Brain microvascular endothelial cell (primary cell): Measurements from ENCODE around the gene FKBP10.
A peak's percentile ranks its signal among the peaks of the same experiment; 100 is the strongest.
"Not testable (repeated sequence)": the region's sequence is repeated elsewhere in the genome, so short reads cannot be mapped to it uniquely, and the experiment has no call there.

Experiments
- DNase-seq: peaks from one replicate; pipeline ENCODE4 v3.0.0-alpha.2; 2020
- H3K27ac ChIP-seq: fragments of 250-450 bp; sonication (Bioruptor Pico); 2 replicates; pipeline ENCODE4 v1.5.1; 2020; ENCODE audit warnings: mild to moderate bottlenecking, moderate library complexity
- H3K27me3 ChIP-seq: fragments of 250-450 bp; sonication (Bioruptor Pico); replicated peaks from 2 replicates; pipeline ENCODE4 v1.5.1; 2020; ENCODE audit warnings: mild to moderate bottlenecking
- H3K36me3 ChIP-seq: fragments of 250-450 bp; sonication (Bioruptor Pico); replicated peaks from 2 replicates; pipeline ENCODE4 v1.5.1; 2020; ENCODE audit warnings: mild to moderate bottlenecking
- H3K4me3 ChIP-seq: 2 replicates; pipeline ENCODE4 v1.5.1; 2011; ENCODE audit warnings: low read depth, mild to moderate bottlenecking, control low read depth, low read length, moderate library complexity
- CTCF ChIP-seq: IDR thresholded peaks from 2 replicates; pipeline ENCODE4 v1.5.1; 2011; ENCODE audit warnings: low read depth, mild to moderate bottlenecking, moderate library complexity, low read length, control low read depth, inconsistent platforms; ENCODE audit errors: missing control alignments
- in situ Hi-C: cut with HindIII; loops from 2 replicates; pipeline ENCODE4 v1.10.0; 2017; ENCODE audit warnings: low sequenced_read_pairs, low pct_ligation_motif_present

Gene FKBP10

GRCh38 chr17:41824086-41824485 lies 11.3 kb downstream of the FKBP10 start:
- in situ Hi-C loops = no loop called here
- H3K27me3 ChIP-seq = no peaks in the 10 kb centered on the region
- H3K36me3 ChIP-seq = peaks cover 50% of the 10 kb centered on the region
- no peak for TF ChIP-seq CTCF
- no peak for DNase-seq
- no peak overlapping the region for H3K4me3 ChIP-seq
- H3K27ac ChIP-seq = no peak overlapping the region

DNA sequence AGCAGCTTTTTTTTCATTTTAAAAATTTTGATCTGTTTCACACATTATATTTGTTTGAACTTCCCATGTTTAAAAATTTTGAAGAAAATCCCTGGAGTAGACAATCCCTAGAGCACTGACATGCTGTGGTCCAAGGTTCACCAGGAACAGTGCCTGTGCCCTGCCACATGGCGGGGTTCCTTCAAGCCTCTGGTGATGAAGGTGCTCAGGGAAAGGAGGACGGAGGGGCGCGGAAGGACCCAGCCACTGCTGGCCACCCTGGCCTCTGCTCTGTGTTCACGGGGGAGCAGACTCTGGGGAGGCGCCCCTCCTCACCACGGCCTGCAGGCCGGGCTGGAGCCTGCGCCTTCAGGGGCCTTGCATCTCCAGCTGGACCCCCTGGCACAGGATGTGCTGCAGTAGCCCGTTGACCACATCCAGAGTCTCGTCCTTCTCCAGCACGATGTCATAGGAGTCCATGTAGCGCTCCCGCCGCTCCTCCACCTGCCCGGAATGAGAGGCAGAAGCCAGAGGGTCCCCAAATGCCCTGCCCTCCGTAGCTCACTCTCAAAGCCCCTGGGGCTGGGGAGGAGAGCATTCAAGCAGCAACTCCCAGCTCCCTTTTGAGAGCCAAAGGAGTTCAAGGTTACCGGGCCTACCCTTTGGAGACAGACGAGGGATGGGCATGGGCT lies 12.5 kb downstream of the FKBP10 start:
- TF ChIP-seq CTCF = no peak
- Histone ChIP-seq H3K4me3 (no peak overlapping the region), H3K36me3 (peaks cover 46% of the 10 kb centered on the region), H3K27me3 (no peaks in the 10 kb centered on the region), H3K27ac (no peak overlapping the region)
- in situ Hi-C loops = no loop called here
- no peak for DNase-seq

DNA sequence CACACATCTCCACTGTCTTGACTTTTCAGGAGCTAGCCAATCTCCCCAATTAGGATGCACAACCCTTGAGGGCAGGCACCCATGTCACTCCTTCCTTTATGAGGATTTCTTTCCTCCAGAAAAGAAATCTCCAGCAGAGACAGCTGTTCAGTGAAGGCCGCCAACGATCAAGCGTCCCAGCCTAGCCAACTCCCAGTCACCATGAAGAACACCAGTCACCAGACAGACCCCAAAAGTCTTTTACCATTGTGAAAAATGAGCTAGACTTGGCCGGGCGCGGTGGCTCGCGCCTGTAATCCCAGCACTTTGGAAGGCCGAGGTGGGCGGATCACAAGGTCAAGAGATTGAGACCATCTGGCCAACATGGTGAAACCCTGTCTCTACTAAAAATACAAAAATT lies 17.2 kb downstream of the FKBP10 start:
- H3K27ac ChIP-seq, in situ Hi-C loops, DNase-seq, H3K4me3 ChIP-seq, H3K27me3 ChIP-seq: not testable (repeated sequence)
- H3K36me3 ChIP-seq = peaks cover 33% of the 10 kb centered on the region

DNA sequence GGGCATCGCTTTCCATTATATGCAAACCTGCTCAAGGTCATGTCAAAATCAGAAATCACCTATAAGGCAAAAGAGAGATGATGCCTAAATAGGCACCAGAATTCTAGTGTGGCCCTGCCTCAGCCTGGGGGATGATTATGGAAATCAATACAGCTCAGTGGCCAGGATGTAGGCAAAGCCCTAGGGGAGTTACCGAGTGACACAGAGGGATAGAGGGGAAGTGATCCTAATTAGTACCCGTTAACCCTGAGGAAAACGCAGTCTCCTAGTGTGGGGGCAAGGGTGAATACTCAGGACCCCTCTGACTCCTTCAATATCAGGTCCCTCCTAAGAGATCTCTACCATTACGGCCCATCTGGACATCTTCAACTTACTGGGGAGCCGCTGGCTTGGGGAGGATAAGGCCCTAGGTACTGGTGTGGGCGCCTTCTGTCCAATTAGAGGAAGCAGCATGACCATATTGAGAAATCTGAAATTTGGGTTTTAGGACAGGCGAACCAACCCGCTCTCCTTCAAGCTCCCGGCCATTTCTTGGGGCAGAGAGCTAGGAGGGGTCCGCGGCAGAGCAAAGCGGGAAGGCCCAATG lies 22.5 kb downstream of the FKBP10 start:
- no peak for TF ChIP-seq CTCF
- H3K4me3 ChIP-seq = peak overlapping the region; percentile 75
- no peaks in the 10 kb centered on the region for H3K27me3 ChIP-seq
- no peak overlapping the region for H3K27ac ChIP-seq
- peaks cover 10% of the 10 kb centered on the region for H3K36me3 ChIP-seq
- in situ Hi-C loops = no loop called here
- DNase-seq = no peak

DNA sequence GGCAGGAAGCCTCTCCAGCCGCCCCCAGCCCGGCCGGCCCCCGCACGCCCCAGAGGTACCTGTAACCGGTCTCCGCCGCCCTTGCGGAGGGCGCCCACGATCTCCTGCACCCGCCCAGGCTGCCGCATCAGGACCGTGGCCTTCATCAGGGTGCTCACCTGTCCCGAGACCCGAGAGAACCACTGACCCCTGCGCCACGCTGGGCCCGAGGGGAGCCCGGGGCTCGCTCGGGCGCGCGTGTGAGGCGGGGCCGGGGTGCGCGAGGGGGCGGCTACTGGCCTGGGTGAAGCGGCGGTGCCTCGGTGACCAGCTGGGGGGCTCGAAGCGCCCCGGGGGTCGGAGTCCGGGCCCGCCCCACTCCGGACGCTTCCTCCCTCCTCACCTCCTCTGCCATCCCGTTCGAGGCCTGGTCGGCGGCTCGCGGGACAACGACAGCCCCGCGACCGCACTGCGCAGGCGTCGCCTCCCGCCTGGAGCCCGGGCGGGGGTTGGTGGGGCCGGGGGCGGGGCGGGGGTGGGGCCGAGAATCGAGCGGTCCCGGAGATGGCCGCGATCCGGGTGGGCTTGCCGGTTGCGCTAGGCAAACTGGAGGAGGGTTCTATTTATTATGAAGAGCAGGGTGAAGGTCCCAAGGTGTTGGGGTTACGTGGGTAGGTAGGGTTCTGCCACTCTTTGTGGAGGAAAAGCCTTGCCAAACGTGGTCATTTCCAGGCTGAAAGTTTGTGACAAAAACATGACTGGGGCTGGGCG lies 23.2 kb downstream of the FKBP10 start, which contains the start of gene NT5C3B:
Gene NT5C3B, minus strand, starts transcription at position 433 of the 750 bp plus-strand sequence. Its CDS starts 39 bp downstream, at position 394.
- no peak for DNase-seq
- Histone ChIP-seq H3K4me3 (peak within 1 kb of the TSS; percentile 75), H3K27me3 (no peaks in the 10 kb centered on the region), H3K27ac (no peak within 1 kb of the TSS), H3K36me3 (peaks cover 7% of the 10 kb centered on the region)
- TF ChIP-seq CTCF = no peak
- in situ Hi-C loops = no loop called here

GRCh38 chr17:41836550-41837196 lies 23.9 kb downstream of the FKBP10 start:
- no peak for TF ChIP-seq CTCF
- H3K36me3 ChIP-seq = peaks cover 2% of the 10 kb centered on the region
- in situ Hi-C loops = no loop called here
- H3K27me3 ChIP-seq = no peaks in the 10 kb centered on the region
- H3K4me3 ChIP-seq = peak overlapping the region; percentile 75
- DNase-seq = no peak
- no peak overlapping the region for H3K27ac ChIP-seq
